GM12891 (cell line): ENCODE data around the gene RHOB.

Experiments
- PAX5 ChIP-seq: IDR thresholded peaks from 2 replicates; pipeline ENCODE4 v1.6.1; 2011; ENCODE audit warnings: low read length, moderate library complexity, mild to moderate bottlenecking; ENCODE audit not compliant: insufficient read depth, severe bottlenecking
- POLR2A ChIP-seq: IDR thresholded peaks from 2 replicates; pipeline ENCODE4 v1.6.1; 2011; ENCODE audit warnings: low read depth, low read length, control low read depth
- POLR2AphosphoS5 ChIP-seq: IDR thresholded peaks from 2 replicates; pipeline ENCODE4 v1.6.1; 2011; ENCODE audit warnings: low read depth, low read length, control low read depth
- SPI1 ChIP-seq: IDR thresholded peaks from 2 replicates; pipeline ENCODE4 v1.6.1; 2011; ENCODE audit warnings: low read depth, low read length, control low read depth
- TAF1 ChIP-seq: IDR thresholded peaks from 2 replicates; pipeline ENCODE4 v1.6.1; 2011; ENCODE audit warnings: low read depth, low read length, control low read depth

DNA sequence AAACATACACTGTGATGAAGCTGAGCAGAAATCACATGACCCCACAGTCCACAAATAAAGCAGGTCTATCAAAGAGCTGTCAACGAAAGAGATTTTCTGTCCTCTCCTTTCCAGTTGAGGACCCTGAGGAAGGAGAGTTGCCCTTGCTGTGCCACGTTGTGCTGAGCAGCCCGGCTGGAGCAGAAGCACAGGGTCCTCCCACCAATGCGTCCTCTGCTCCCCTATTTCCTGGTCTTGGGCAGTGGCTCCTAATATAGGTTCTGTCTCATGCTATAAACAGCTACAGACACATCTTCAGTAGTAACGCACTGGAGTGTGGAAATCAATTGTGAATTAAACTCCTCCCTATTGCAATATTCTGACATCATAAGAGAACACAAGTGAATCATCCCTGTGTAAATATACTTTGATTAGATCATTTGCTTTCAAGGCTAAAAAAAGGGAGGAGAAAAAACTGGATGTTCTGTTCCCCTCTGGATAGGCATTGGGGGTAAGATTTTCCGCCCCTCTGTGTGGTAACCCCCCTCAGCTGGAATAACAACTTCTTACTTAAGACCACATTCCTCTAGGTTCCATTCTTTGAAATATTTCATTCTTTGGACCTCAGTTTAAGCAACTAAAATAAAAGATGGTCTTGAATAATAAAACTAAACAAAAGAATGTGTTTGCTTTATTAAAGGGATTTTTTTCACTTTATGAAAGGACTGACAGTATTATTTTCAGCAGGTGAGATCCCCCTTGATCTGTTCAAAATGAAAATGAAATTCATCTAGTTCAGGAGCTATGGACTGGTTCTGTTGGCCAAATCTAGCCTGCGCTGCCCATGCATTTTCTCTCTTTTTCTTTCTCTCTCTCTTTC is 8.3 kb upstream of the RHOB start:
- no peak for TF ChIP-seq POLR2A
- no peak for TF ChIP-seq POLR2AphosphoS5
- TF ChIP-seq TAF1, result no peak
- TF ChIP-seq SPI1, result no peak
- TF ChIP-seq PAX5, result no peak
